C4-2B (cell line): ENCODE results near the gene PRX.

Experiments
- CTCF ChIP-seq: fragments of 450-650 bp; conservative IDR thresholded peaks from 2 replicates; pipeline ENCODE4 v1.5.1; 2017; ENCODE audit warnings: mild to moderate bottlenecking
- ZFX ChIP-seq: fragments of 450-650 bp; IDR thresholded peaks from 2 replicates; pipeline ENCODE4 v1.6.1; 2017

- no peak for TF ChIP-seq CTCF
- TF ChIP-seq ZFX, result no peak
Observed at GRCh38 chr19:40369797-40370196, 43.4 kb downstream of the PRX start.
